WTC11 (cell line): ENCODE measurements around the gene MCRS1.

Experiments
- MAX ChIP-seq: sonication (generic); formaldehyde crosslinking; IDR thresholded peaks from 2 replicates; pipeline ENCODE4 v1.8.0; 2022; ENCODE audit warnings: mild to moderate bottlenecking, missing genetic modification reagents
- TEAD4 ChIP-seq: sonication (generic); formaldehyde crosslinking; IDR thresholded peaks from 2 replicates; pipeline ENCODE4 v1.8.0; 2022; ENCODE audit warnings: mild to moderate bottlenecking, missing genetic modification reagents
- TF ChIP-seq, protein P1 (sequence below): fragments of 200-600 bp; IDR thresholded peaks from 2 replicates; pipeline ENCODE4 v1.8.0; 2022; ENCODE audit warnings: antibody characterized with exemption

DNA sequence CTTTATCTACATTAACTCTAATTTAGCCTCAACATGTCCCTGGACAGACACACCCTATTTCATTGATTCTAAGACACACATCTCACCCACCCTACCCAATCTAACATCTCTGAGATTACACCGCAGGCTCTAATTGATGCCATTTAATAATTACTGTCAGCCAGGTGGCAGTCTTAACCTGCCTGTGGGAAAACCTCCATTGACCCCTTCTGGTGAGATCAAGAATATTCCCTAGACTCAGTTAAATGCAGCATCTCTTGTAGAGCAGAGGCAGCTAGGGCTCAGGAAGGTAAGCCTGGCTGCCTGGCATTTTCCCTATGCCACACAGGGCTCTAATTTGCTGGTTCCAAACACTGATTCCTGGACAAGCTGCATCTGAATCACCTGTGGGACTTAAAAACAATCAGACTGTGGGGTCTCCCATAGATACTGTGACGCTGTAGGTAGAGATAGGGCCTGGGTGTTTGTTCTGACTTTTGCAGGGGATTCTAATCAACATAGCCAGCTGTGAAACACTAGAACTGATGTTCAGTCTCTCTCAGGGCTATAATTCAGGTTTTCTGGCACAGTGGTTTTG is 14.3 kb downstream of the MCRS1 start:
- TF ChIP-seq, protein P1, sequence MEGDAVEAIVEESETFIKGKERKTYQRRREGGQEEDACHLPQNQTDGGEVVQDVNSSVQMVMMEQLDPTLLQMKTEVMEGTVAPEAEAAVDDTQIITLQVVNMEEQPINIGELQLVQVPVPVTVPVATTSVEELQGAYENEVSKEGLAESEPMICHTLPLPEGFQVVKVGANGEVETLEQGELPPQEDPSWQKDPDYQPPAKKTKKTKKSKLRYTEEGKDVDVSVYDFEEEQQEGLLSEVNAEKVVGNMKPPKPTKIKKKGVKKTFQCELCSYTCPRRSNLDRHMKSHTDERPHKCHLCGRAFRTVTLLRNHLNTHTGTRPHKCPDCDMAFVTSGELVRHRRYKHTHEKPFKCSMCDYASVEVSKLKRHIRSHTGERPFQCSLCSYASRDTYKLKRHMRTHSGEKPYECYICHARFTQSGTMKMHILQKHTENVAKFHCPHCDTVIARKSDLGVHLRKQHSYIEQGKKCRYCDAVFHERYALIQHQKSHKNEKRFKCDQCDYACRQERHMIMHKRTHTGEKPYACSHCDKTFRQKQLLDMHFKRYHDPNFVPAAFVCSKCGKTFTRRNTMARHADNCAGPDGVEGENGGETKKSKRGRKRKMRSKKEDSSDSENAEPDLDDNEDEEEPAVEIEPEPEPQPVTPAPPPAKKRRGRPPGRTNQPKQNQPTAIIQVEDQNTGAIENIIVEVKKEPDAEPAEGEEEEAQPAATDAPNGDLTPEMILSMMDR, result no peak
- TF ChIP-seq TEAD4 (CRISPR knock-in tag), result no peak
- no peak for TF ChIP-seq MAX (CRISPR knock-in tag)
